Liver (tissue), 9 donors: Measurements from ENCODE around the gene ATP2B3. TPM values are rescaled to one million over a fixed set of nuclear protein-coding genes. Genes with fewer than 3 reads are reported as not detected.

Source experiments
- DNase-seq: peaks from one replicate; pipeline ENCODE4 v3.0.0-alpha.2; 2017; ENCODE audit warnings: low spot score
- H3K27ac ChIP-seq, 2 donors: one replicate each; pipeline ENCODE4 v1.7.0; 2013; ENCODE audit warnings: inconsistent platforms in 2 of 2, low read length in 2 of 2, control low read depth in 1 of 2, low read depth in 1 of 2, mild to moderate bottlenecking in 1 of 2
- H3K27me3 ChIP-seq, 4 donors: one replicate each; pipeline versions ENCODE4 v1.6.1 to v1.7.0; 2013; ENCODE audit warnings: low read length in 3 of 4, inconsistent platforms in 1 of 4, mild to moderate bottlenecking in 1 of 4, moderate library complexity in 1 of 4; ENCODE audit not compliant: control insufficient read depth in 4 of 4, insufficient read depth in 4 of 4
- H3K36me3 ChIP-seq, 4 donors: one replicate each; pipeline versions ENCODE4 v1.6.1 to v1.7.0; 2013; ENCODE audit warnings: low read length in 3 of 4, mild to moderate bottlenecking in 3 of 4, low read depth in 1 of 4, moderate library complexity in 1 of 4; ENCODE audit not compliant: control insufficient read depth in 4 of 4, insufficient read depth in 3 of 4
- H3K4me1 ChIP-seq, 4 donors: one replicate each; pipeline versions ENCODE4 v1.6.1 to v1.7.0; 2013; ENCODE audit warnings: low read length in 3 of 4, mild to moderate bottlenecking in 3 of 4, moderate library complexity in 1 of 4; ENCODE audit not compliant: control insufficient read depth in 4 of 4, insufficient read depth in 4 of 4
- H3K4me3 ChIP-seq, 3 donors: one replicate each; pipeline versions ENCODE4 v1.6.1 to v1.7.0; 2013; ENCODE audit warnings: low read length in 3 of 3, control low read depth in 1 of 3, low read depth in 1 of 3, mild to moderate bottlenecking in 1 of 3
- H3K9ac ChIP-seq, 2 donors: one replicate each; pipeline ENCODE4 v1.7.0; 2013; ENCODE audit warnings: low read length in 2 of 2, mild to moderate bottlenecking in 2 of 2, moderate library complexity in 2 of 2, control low read depth in 1 of 2, low read depth in 1 of 2
- H3K9me3 ChIP-seq, 4 donors: one replicate each; pipeline versions ENCODE4 v1.6.1 to v1.7.0; 2013; ENCODE audit warnings: low read length in 3 of 4; ENCODE audit not compliant: control insufficient read depth in 4 of 4
- ATF3 ChIP-seq: IDR thresholded peaks from 2 replicates; pipeline ENCODE4 v1.6.1; 2016; ENCODE audit warnings: antibody characterized with exemption
- CTCF ChIP-seq: fragments of 150-350 bp; IDR thresholded peaks from 2 replicates; pipeline ENCODE4 v1.5.1; 2017; ENCODE audit warnings: improper control_type of control experiment, low read depth, low read length; ENCODE audit not compliant: missing input control
- EGR1 ChIP-seq, 2 donors: IDR thresholded peaks; 2 replicates each; pipeline ENCODE4 v1.6.1; 2016 to 2018; ENCODE audit warnings: antibody characterized with exemption in 2 of 2, low read depth in 2 of 2
- FOXA1 ChIP-seq: IDR thresholded peaks from 2 replicates; pipeline ENCODE4 v1.6.1; 2016; ENCODE audit warnings: antibody characterized with exemption
- FOXA2 ChIP-seq: IDR thresholded peaks from 2 replicates; pipeline ENCODE4 v1.6.1; 2016; ENCODE audit warnings: antibody characterized with exemption
- GABPA ChIP-seq, 2 donors: IDR thresholded peaks in 1 of 2; conservative IDR thresholded peaks in 1 of 2; 2 replicates each; pipeline ENCODE4 v1.6.1; 2016; ENCODE audit warnings: antibody characterized with exemption in 2 of 2, mild to moderate bottlenecking in 1 of 2, moderate library complexity in 1 of 2
- HNF4A ChIP-seq, 2 donors: conservative IDR thresholded peaks; 2 replicates each; pipeline ENCODE4 v1.6.1; 2016; ENCODE audit warnings: antibody characterized with exemption in 2 of 2, mild to moderate bottlenecking in 2 of 2
- HNF4G ChIP-seq: IDR thresholded peaks from 2 replicates; pipeline ENCODE4 v1.6.1; 2016; ENCODE audit warnings: antibody characterized with exemption
- JUND ChIP-seq, 2 donors: IDR thresholded peaks; 2 replicates each; pipeline ENCODE4 v1.6.1; 2016; ENCODE audit warnings: antibody characterized with exemption in 2 of 2
- NR2F2 ChIP-seq: IDR thresholded peaks from 2 replicates; pipeline ENCODE4 v1.6.1; 2016; ENCODE audit warnings: antibody characterized with exemption
- RAD21 ChIP-seq, 2 donors: IDR thresholded peaks; 2 replicates each; pipeline ENCODE4 v1.6.1; 2016; ENCODE audit warnings: antibody characterized with exemption in 2 of 2, mild to moderate bottlenecking in 2 of 2
- RXRA ChIP-seq, 2 donors: IDR thresholded peaks; 2 replicates each; pipeline ENCODE4 v1.6.1; 2017 to 2018; ENCODE audit warnings: antibody characterized with exemption in 2 of 2, mild to moderate bottlenecking in 1 of 2
- SP1 ChIP-seq: IDR thresholded peaks from 2 replicates; pipeline ENCODE4 v1.6.1; 2018; ENCODE audit warnings: antibody characterized with exemption, mild to moderate bottlenecking
- TAF1 ChIP-seq: conservative IDR thresholded peaks from 2 replicates; pipeline ENCODE4 v1.6.1; 2016; ENCODE audit warnings: antibody characterized with exemption, mild to moderate bottlenecking
- YY1 ChIP-seq: IDR thresholded peaks from 2 replicates; pipeline ENCODE4 v1.6.1; 2016; ENCODE audit warnings: antibody characterized with exemption, mild to moderate bottlenecking
- WGBS: extraction: QIAGEN DNeasy Blood & Tissue Kit; methylation state at CpG from one replicate; pipeline ENCODE4 v1.1.7; 2013; 5-methylcytosine and 5-hydroxymethylcytosine counted together
- polyA plus RNA-seq, 2 donors: library from polyadenylated mRNA; stranded (reverse) in 1 of 2; unstranded in 1 of 2; fragments of 200-250 nt in 1 of 2; fragments of >200 nt in 1 of 2; fragmentation: Nextera tagmentation in 1 of 2; extraction: Ambion mirVana in 1 of 2; gene quantifications; one replicate each; pipeline versions ENCODE4 v1.2.1 to v1.2.3, GENCODE V29; 2013 to 2015
- total RNA-seq, 2 donors: library from RNA; depleted of rRNA; stranded (reverse); fragments of >200 nt; gene quantifications; one replicate each; pipeline ENCODE4 v1.2.3, GENCODE V29; 2014
- TF ChIP-seq, protein P1 (sequence below): IDR thresholded peaks from 2 replicates; pipeline ENCODE4 v1.6.1; 2016; ENCODE audit warnings: antibody characterized with exemption, mild to moderate bottlenecking
- TF ChIP-seq, protein P2 (sequence below): IDR thresholded peaks from 2 replicates; pipeline ENCODE4 v1.6.1; 2016; ENCODE audit warnings: antibody characterized with exemption
- TF ChIP-seq, protein P3 (sequence below): IDR thresholded peaks from 2 replicates; pipeline ENCODE4 v1.6.1; 2016; ENCODE audit warnings: antibody characterized with exemption
- donor health status: healthy.
- donor health status: healthy.
- donor health status: healthy.
- donor health status: healthy.
- donor health status: healthy.

The ATP2B3 gene
- total and polyA plus RNA-seq, 4 donors: not detected

- Histone ChIP-seq H3K9ac (no peak overlapping the region), H3K27me3 (peaks cover 0 to 2% (median 0%) of the 10 kb centered on the region in 4 donors), H3K9me3 (no peaks in the 10 kb centered on the region), H3K4me1 (no peaks in the 10 kb centered on the region), H3K27ac (no peak overlapping the region), H3K36me3 (no peaks in the 10 kb centered on the region), H3K4me3 (no peak overlapping the region)
- no peak for DNase-seq
- WGBS: 73% methylated on average over 8 of the region's 8 CpGs
- TF ChIP-seq TAF1 (no peak), RXRA (IDR thresholded peaks at IDR 0.05) (no peak), RAD21 (IDR thresholded peaks at IDR 0.05) (no peak), ATF3 (no peak), HNF4A (conservative IDR thresholded peaks at IDR 0.05) (no peak), YY1 (no peak), SP1 (no peak), CTCF (no peak), EGR1 (IDR thresholded peaks at IDR 0.05; ENCODE audit: low read depth in 2 of 2) (no peak), GABPA (IDR thresholded peaks at IDR 0.05 in 1 of 2, conservative IDR thresholded peaks at IDR 0.05 in 1 of 2) (no peak), FOXA2 (no peak), FOXA1 (no peak), HNF4G (no peak), NR2F2 (no peak), JUND (IDR thresholded peaks at IDR 0.05) (no peak)
- TF ChIP-seq, protein P1, sequence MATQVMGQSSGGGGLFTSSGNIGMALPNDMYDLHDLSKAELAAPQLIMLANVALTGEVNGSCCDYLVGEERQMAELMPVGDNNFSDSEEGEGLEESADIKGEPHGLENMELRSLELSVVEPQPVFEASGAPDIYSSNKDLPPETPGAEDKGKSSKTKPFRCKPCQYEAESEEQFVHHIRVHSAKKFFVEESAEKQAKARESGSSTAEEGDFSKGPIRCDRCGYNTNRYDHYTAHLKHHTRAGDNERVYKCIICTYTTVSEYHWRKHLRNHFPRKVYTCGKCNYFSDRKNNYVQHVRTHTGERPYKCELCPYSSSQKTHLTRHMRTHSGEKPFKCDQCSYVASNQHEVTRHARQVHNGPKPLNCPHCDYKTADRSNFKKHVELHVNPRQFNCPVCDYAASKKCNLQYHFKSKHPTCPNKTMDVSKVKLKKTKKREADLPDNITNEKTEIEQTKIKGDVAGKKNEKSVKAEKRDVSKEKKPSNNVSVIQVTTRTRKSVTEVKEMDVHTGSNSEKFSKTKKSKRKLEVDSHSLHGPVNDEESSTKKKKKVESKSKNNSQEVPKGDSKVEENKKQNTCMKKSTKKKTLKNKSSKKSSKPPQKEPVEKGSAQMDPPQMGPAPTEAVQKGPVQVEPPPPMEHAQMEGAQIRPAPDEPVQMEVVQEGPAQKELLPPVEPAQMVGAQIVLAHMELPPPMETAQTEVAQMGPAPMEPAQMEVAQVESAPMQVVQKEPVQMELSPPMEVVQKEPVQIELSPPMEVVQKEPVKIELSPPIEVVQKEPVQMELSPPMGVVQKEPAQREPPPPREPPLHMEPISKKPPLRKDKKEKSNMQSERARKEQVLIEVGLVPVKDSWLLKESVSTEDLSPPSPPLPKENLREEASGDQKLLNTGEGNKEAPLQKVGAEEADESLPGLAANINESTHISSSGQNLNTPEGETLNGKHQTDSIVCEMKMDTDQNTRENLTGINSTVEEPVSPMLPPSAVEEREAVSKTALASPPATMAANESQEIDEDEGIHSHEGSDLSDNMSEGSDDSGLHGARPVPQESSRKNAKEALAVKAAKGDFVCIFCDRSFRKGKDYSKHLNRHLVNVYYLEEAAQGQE: no peak
- TF ChIP-seq, protein P2, sequence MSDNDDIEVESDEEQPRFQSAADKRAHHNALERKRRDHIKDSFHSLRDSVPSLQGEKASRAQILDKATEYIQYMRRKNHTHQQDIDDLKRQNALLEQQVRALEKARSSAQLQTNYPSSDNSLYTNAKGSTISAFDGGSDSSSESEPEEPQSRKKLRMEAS: no peak
- TF ChIP-seq, protein P3, sequence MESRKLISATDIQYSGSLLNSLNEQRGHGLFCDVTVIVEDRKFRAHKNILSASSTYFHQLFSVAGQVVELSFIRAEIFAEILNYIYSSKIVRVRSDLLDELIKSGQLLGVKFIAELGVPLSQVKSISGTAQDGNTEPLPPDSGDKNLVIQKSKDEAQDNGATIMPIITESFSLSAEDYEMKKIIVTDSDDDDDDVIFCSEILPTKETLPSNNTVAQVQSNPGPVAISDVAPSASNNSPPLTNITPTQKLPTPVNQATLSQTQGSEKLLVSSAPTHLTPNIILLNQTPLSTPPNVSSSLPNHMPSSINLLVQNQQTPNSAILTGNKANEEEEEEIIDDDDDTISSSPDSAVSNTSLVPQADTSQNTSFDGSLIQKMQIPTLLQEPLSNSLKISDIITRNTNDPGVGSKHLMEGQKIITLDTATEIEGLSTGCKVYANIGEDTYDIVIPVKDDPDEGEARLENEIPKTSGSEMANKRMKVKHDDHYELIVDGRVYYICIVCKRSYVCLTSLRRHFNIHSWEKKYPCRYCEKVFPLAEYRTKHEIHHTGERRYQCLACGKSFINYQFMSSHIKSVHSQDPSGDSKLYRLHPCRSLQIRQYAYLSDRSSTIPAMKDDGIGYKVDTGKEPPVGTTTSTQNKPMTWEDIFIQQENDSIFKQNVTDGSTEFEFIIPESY: no peak
Observed at GRCh38 chrX:153544727-153545126, 27.3 kb downstream of the ATP2B3 start.
